AG09319 (cell line): ENCODE results near the gene LIMS1.
A peak's percentile ranks its signal among the peaks of the same experiment; 100 is the strongest.
"Not testable (repeated sequence)": the region's sequence is repeated elsewhere in the genome, so short reads cannot be mapped to it uniquely, and the experiment has no call there.

Experiments used
- DNase-seq: peaks from one replicate; pipeline ENCODE4 v3.0.0-alpha.2; 2010; ENCODE audit warnings: low read depth; ENCODE audit errors: extremely low read depth
- TF ChIP-seq, protein P1 (sequence below): IDR thresholded peaks from 2 replicates; pipeline ENCODE4 v1.5.1; 2011; ENCODE audit warnings: low read depth, mild to moderate bottlenecking, inconsistent platforms, low read length, moderate library complexity

The LIMS1 gene

DNA sequence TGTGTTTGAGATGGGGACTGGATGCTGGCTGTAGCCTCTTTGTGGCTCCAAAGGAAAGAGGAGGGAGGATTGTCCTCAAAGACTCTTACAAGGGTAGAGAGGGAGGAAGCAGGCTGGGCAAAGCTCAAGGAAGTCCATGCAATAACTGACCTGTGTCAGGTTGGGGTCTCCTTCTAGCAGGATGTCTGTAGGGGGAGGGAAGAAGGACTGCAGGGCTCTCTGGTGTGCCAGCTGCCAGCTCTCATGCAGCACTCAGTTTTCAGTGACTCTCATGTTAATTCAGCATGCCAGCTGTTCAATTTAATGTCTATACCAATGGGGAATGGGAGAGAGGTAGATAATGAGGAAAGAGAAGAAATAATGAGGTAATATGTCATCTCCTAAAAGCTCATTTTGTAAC is 99.7 kb downstream of the LIMS1 start:
- TF ChIP-seq, protein P1, sequence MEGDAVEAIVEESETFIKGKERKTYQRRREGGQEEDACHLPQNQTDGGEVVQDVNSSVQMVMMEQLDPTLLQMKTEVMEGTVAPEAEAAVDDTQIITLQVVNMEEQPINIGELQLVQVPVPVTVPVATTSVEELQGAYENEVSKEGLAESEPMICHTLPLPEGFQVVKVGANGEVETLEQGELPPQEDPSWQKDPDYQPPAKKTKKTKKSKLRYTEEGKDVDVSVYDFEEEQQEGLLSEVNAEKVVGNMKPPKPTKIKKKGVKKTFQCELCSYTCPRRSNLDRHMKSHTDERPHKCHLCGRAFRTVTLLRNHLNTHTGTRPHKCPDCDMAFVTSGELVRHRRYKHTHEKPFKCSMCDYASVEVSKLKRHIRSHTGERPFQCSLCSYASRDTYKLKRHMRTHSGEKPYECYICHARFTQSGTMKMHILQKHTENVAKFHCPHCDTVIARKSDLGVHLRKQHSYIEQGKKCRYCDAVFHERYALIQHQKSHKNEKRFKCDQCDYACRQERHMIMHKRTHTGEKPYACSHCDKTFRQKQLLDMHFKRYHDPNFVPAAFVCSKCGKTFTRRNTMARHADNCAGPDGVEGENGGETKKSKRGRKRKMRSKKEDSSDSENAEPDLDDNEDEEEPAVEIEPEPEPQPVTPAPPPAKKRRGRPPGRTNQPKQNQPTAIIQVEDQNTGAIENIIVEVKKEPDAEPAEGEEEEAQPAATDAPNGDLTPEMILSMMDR, result no peak
- no peak for DNase-seq

DNA sequence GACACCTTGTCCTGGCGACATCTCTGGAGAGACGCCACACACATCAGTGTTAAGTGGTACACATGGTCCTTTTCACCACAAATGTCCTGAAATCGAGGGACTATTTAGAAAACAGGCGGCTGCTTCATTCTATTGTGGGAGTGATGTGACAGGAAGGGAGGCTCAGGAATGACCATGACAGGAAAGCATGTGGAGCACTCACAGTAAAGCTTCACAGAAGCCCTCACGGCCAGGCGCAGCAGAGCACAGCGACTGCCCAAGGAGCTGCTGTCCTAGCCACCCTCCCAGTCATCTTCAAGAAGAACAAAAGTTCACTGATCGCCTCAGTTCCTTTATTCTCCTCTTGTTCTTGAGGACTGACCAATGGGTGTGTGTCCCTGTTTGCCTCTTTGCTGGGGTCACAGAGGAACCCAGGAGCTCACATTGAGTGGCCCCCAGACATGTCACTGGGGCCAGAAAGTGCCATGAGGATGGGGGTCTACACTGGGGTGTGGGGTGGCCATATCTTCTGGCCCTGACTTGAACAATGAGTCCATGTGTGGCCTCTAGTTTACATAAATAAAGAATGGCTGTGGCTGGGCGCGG is 100.4 kb downstream of the LIMS1 start:
- TF ChIP-seq, protein P1, result no peak

DNA sequence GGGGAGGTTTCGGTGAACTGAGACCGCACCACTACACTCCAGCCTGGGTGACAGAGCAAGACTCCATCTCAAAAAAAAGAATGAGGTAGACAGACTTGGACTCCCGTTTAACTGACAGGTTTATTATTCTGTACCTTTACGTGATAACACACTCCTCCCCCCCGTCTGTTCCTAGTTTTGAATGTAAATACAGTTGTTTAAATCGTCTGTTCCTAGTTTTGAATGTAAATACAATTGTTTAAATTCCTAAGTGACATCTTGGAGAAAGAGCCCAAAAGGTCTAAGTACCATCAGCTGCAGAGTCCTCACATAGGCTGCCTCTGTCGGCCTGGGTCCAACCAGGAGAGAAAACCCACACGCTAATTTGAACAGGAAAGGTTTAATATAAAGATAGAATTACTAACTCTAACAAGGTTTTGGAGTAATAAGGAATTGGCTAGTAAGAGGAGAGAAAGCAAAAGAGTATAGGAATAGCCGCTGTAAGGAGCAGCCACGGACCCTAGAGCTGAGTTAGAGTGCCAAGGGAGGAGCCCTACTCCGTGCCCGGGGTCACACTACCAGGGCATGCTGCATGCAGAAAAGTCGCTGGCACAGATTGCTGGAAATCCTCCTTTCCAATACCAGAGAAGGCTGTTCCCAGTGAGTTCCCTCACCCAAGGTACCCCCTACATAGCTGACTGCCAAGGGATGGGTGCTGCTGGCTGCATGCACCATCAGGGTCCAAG is 101.5 kb downstream of the LIMS1 start:
- TF ChIP-seq, protein P1, result no peak
- DNase-seq, result no peak

More for the DNA sequence above, 100.4 kb downstream of the LIMS1 start:
- DNase-seq, result no peak

DNA sequence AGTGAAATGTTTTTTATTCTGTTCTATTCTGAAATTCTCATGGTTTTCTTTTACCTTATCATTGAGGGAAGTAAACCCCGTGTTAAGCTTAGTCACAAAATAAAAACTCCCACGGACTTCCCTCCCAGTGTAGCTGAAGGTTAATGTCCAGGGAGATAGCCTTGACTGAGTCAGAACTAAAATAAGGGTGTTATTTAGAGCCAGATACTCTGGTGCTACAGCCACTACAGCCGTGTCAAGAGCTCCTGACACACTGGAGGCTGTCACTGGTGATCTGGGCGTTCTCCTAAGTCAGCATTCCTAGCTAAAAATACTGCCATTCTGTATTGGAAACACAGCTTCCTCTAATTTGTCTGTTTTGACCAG is 103.0 kb downstream of the LIMS1 start:
- TF ChIP-seq, protein P1, result no peak
- peak; percentile 24 for DNase-seq

DNA sequence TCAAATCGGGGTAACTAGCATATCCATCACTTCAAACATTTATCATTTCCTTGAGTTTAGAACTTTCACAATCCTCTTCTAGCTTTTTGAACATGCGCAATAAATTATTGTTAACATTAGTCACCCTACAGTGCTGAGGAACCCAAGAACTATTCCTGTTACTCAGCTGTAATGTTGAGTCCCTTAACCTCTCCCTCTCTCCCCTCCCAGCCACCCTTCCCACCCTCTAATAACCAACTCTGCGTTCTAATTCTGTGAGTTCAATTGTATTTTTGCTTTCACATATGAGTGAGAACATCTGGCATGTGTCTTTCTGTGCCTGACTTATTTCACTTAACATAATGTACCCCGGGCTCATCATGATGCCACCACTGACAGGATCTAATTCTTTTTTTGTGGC is 106.5 kb downstream of the LIMS1 start:
- TF ChIP-seq, protein P1, result no peak
- peak; percentile 34 for DNase-seq

DNA sequence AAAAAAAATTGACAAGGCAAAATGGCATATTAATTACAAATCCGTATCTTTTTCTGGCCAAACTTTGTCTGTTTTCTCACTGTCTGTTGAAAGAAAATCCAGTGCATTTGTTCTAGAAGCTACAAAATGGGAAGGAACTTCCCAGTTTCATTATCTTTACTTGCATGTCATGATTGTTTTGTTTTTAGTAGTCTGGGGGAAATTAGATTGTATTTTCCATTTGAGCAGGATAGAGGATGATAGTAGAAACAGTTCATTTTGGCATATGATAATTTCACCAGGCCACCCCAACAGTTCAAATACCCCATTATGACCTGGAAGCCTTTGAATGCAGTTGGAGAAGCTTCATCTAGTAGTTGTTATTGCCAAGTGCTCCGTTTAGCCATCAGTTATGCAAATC is 107.5 kb downstream of the LIMS1 start:
- DNase-seq, result no peak
- TF ChIP-seq, protein P1, result no peak

DNA sequence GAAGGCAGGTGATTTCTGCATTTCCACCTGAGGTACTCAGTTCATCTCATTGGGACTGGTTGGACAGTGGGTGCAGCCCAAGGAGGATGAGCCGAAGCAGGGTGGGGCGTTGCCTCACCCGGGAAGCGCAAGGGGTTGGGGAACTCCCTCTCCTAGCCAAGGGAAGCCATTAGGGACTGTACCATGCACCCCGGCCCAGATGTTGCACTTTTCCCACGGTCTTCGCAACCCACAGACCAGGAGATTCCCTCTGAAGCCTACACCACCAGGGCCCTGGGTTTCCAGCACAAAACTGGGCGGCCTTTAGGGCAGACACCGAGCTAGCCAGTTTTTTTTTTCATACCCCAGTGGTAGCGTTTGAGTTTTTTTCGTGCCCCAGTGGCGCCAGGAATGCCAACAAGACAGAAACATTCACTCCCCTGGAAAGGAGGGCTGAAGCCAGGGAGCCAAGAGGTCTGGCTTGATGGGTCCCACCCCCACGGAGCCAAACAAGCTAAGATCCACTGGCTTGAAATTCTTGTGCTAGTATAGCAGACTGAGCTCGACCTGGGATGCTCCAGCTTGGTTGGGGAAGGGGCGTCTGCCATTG is 109.1 kb downstream of the LIMS1 start:
- TF ChIP-seq, protein P1, result no peak
- DNase-seq, result no peak

DNA sequence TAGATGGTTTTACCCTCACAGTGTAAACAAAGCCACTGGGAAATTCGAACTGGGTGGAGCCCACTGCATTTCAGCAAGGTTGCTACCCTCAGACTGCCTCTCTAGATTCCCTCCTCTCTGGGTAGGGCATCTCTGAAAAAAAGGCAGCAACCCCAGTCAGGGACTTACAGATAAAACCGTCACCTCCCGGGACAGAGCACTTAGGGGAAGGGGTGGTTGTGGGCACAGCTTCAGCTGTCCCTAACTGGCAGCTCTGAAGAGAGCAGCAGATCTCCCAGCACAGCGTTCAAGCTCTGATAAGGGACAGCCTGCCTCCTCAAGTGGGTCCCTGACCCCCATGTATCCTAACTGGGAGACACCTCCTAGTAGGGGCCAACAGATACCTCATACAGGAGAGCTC is 109.6 kb downstream of the LIMS1 start:
- DNase-seq, result not testable (repeated sequence)

DNA sequence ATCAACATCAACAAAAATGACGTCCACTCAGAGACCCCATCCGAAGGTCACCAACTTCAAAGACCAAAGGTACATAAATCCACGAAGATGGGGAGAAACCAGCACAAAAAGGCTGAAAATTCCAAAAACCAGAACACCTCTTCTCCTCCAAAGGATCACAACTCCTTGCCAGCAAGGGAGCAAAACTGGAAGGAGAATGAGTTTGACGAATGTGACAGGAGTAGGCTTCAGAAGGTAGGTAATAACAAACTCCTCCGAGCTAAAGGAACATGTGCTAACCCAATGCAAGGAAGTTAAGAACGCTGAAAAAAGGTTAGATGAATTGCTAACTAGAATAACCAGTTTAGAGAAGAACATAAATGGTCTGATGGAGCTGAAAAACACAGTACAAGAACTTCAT is 110.2 kb downstream of the LIMS1 start:
- not testable (repeated sequence) for DNase-seq

DNA sequence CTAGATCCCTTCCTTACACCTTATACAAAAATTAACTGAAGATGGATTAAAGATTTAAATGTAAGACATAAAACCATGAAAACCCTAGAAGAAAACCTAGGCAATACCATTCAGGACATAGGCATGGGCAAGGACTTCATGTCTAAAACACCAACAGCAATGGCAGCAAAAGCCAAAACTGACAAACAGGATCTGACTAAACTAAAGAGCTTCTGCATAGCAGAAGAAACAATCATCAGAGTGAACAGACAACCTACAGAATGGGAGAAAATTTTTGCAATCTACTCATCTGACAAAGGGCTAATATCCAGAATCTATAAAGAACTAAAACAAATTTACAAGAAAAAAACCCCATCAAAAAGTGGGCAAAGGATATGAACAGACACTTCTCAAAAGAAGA is 114.5 kb downstream of the LIMS1 start:
- DNase-seq, result not testable (repeated sequence)

DNA sequence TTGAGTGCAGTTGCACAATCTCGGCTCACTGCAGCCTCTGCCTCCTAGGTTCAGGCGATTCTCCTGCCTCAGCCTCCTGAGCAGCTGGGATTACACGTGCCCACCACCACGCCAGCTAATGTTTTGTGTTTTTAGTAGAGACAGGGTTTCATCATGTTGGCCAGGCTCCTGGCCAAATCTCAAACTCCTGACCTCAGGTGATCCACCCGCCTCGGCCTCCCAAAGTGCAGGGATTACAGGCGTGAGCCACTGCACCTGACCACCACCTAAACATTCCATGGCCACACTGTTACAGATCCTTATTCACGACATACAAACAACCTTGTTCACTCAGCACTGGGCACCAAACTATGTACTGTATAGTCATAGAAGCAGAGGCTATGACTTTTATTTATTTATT is 116.2 kb downstream of the LIMS1 start:
- DNase-seq, result not testable (repeated sequence)
